Vagina (tissue), 2 donors: Measurements from ENCODE around the gene GATA3.

Source experiments
- CTCF ChIP-seq, 3 experiments: fragments of 450-650 bp in 2 of 3; fragments of 200-600 bp in 1 of 3; sonication (generic) in 1 of 3; IDR thresholded peaks; one replicate each; pipeline ENCODE4 v1.5.1; 2017 to 2019; ENCODE audit warnings: antibody characterized with exemption in 3 of 3, mild to moderate bottlenecking in 2 of 3, moderate library complexity in 2 of 3
- POLR2A ChIP-seq, 2 donors: fragments of 450-650 bp; IDR thresholded peaks; one replicate each; pipeline ENCODE4 v1.6.1; 2017; ENCODE audit warnings: antibody characterized with exemption in 2 of 2, mild to moderate bottlenecking in 2 of 2, moderate library complexity in 2 of 2
- POLR2AphosphoS5 ChIP-seq, 2 donors: sonication (generic); formaldehyde crosslinking; IDR thresholded peaks; one replicate each; pipeline ENCODE4 v1.9.0; 2017; ENCODE audit warnings: antibody characterized with exemption in 2 of 2, mild to moderate bottlenecking in 2 of 2, low read depth in 1 of 2; ENCODE audit not compliant: insufficient read depth in 1 of 2

- TF ChIP-seq POLR2A (IDR thresholded peaks at IDR 0.05) (no peak), POLR2AphosphoS5 (IDR thresholded peaks at IDR 0.05; ENCODE audit: insufficient read depth in 1 of 2, low read depth in 1 of 2) (no peak), CTCF (IDR thresholded peaks at IDR 0.05) (no peak)
These were observed 61.1 kb downstream of the GATA3 start for GRCh38 chr10:8115618-8115980.
